ENCODE results near the gene KIF12.

DNA sequence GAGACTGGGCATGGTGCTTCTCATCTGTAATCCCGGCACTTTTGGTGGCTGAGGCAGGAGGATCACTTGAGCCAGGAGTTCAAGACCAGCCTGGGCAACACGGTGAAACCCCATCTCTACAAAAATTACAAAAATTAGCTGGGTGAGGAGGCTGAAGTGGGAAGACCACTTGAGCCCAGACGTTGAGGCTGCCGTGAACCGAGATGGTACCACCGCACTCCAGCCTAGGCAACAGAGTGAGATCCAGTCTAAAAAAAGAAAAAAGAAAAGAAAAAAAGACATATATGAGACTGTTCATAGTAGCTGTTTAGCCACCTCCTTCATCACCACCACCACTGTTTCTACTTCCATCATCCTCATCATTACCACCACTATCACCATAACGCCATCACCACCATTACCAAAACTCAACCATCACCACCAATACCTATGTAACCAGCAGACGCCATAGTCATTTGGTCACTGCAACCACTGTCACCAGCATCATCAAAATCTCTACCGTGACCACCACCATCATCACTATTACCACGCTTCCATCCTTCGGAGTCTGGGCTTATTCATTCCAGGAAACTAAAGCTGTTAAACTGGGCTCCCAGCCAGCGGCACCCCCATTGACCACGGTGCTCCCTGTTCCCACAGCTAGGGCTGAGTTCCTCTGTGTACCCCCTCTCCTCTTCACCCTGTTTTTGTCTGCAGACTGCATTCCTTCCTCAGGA lies 8.4 kb upstream of the KIF12 start:
- TF ChIP-seq POLR2A (IDR thresholded peaks at IDR 0.05) = no peak
- TF ChIP-seq, protein P1, sequence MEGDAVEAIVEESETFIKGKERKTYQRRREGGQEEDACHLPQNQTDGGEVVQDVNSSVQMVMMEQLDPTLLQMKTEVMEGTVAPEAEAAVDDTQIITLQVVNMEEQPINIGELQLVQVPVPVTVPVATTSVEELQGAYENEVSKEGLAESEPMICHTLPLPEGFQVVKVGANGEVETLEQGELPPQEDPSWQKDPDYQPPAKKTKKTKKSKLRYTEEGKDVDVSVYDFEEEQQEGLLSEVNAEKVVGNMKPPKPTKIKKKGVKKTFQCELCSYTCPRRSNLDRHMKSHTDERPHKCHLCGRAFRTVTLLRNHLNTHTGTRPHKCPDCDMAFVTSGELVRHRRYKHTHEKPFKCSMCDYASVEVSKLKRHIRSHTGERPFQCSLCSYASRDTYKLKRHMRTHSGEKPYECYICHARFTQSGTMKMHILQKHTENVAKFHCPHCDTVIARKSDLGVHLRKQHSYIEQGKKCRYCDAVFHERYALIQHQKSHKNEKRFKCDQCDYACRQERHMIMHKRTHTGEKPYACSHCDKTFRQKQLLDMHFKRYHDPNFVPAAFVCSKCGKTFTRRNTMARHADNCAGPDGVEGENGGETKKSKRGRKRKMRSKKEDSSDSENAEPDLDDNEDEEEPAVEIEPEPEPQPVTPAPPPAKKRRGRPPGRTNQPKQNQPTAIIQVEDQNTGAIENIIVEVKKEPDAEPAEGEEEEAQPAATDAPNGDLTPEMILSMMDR (IDR thresholded peaks at IDR 0.05) = no peak

Data from ovary (tissue), 3 donors.